ENCODE measurements around the gene EEF2. TPM values are rescaled to one million over a fixed set of nuclear protein-coding genes. Genes with fewer than 3 reads are reported as not detected.
"Not testable (repeated sequence)": the region's sequence is repeated elsewhere in the genome, so short reads cannot be mapped to it uniquely, and the experiment has no call there.

EEF2 gene
- total RNA-seq, 1 experiment from 2014 or later = 2,701 TPM

DNA sequence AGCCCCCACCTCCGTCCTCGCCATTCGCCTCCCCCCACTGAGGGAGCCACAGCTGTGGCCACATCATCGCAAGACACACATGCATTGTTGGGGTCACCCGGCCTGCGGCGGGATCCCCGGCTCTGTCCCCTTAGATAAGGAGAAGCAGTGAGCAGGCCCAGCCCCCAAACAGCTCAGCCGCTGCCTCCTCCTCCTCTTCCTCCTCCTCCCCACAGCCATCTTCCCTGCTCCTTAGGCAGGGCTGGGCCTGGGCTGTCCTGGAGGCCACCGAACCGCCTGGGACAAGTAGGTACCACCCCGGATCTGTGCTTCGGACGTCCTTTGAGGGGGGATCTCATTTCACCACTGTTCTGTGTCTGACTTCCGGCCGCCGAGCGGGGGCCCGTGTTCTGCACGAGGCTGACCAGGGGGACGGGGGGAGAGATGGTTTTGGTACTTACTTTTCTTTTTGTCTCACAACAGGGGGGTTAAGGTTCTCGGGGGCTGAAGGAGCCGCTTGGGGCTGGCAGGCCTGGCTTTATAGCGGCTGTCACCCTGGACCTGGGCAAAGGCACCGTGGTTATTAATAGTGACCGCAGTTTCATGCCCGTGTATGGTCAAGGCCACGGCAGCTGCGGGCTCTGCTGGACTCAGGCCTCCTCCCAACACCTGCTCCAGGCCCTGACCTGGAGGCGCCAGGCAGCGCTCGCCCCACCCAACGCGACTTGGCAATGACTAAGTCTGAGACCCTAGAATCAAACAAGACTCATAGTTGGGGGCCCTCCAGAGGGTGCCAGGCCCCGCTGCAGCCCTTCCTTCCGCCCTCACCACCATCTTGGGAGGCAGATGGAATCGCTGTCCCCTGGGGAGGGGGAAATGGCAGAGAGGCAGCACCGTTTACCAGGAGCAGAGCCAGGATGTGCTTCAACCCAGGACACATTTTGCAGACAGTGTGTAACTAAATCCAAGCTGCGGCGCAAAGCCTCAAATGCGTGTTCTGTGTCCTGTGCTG, 34.1 kb downstream of the EEF2 start:
- Histone ChIP-seq H3K4me3 (ENCODE audit: low read depth, low read length, poor library complexity, severe bottlenecking) (no peak overlapping the region), H3K4me1 (ENCODE audit: insufficient read depth, low read length, poor library complexity, severe bottlenecking) (no peaks in the 10 kb centered on the region), H3K27me3 (replicated peaks; ENCODE audit: insufficient read depth, low read depth, low read length, poor library complexity) (no peaks in the 10 kb centered on the region), H3K27ac (ENCODE audit: low read depth, low read length, poor library complexity, severe bottlenecking) (no peak overlapping the region), H3K9me3 (ENCODE audit: low read depth, low read length, poor library complexity, severe bottlenecking) (no peaks in the 10 kb centered on the region), H3K36me3 (ENCODE audit: insufficient read depth, low read length, poor library complexity, severe bottlenecking) (no peaks in the 10 kb centered on the region)
- TF ChIP-seq EZH2 (IDR thresholded peaks at IDR 0.05; ENCODE audit: borderline replicate concordance, low read depth, low read length, poor library complexity, severe bottlenecking) = no peak
- no peak for TF ChIP-seq CTCF (conservative IDR thresholded peaks at IDR 0.05; ENCODE audit: low read depth, low read length)
- ChIA-PET POLR2A (ENCODE audit: low non-redundant PET) (no interaction called here), CTCF (no interaction called here)
- intact Hi-C loops (cut with micrococcal nuclease; ENCODE audit: unreplicated experiment) = no loop called here
- DNase-seq (ENCODE audit: low spot score) = no peak
- BruUV-seq (replicated peaks) = no TSS peak

DNA sequence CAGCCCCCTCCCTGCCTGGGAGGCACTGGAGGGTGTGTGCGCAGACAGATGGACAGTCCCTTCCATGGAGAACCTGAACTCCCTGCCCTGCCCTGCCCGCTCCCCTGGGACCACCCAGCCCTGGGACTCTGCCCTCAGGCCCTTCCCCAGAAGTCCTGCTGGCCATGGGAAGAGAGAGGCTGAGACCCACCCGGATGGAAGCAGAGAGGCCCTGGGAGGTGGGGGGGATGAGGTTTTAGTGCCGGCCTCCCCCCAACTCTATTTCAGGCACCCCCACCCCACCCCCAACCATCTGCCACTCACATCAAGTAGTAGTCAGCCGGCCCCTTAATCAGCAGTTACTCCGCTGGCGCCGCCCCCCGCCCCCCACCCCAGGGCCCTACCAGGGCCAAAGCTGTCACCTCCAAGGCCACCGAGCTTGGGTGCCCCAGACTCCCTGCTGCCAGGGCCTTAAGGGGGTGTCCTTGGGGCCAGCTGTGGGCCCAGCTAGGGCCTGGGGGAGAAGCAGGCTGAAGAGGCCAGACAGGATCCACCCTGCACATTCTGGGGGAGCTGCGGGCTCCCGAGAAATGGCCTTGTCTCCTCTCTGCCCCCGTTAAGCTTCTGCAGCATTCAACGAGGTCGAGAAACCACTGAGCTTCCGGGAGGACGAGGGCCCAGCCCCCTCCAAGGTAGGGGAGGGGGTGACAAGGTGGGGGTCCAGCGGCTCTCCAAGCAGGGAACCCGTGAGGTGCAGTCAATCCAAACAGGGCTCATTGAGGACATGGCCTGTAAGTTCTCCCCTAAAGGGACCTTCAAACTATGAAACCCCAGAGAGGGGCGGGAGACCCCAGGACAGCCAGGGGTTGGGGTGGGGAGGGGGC, 35.0 kb downstream of the EEF2 start:
- no peak for DNase-seq (ENCODE audit: low spot score)
- BruUV-seq (replicated peaks) = no TSS peak
- Histone ChIP-seq H3K36me3 (ENCODE audit: insufficient read depth, low read length, poor library complexity, severe bottlenecking) (no peaks in the 10 kb centered on the region), H3K27ac (ENCODE audit: low read depth, low read length, poor library complexity, severe bottlenecking) (no peak overlapping the region), H3K4me3 (ENCODE audit: low read depth, low read length, poor library complexity, severe bottlenecking) (no peak overlapping the region), H3K4me1 (ENCODE audit: insufficient read depth, low read length, poor library complexity, severe bottlenecking) (no peaks in the 10 kb centered on the region), H3K9me3 (ENCODE audit: low read depth, low read length, poor library complexity, severe bottlenecking) (no peaks in the 10 kb centered on the region), H3K27me3 (replicated peaks; ENCODE audit: insufficient read depth, low read depth, low read length, poor library complexity) (no peaks in the 10 kb centered on the region)
- intact Hi-C loops (cut with micrococcal nuclease; ENCODE audit: unreplicated experiment) = no loop called here
- TF ChIP-seq CTCF (conservative IDR thresholded peaks at IDR 0.05; ENCODE audit: low read depth, low read length) (no peak), EZH2 (IDR thresholded peaks at IDR 0.05; ENCODE audit: borderline replicate concordance, low read depth, low read length, poor library complexity, severe bottlenecking) (no peak)
- ChIA-PET CTCF (no interaction called here), POLR2A (ENCODE audit: low non-redundant PET) (no interaction called here)

- POLR2A ChIA-PET (ENCODE audit: low non-redundant PET) = no interaction called here
- TF ChIP-seq EZH2 (IDR thresholded peaks at IDR 0.05; ENCODE audit: borderline replicate concordance, low read depth, low read length, poor library complexity, severe bottlenecking) (no peak), CTCF (conservative IDR thresholded peaks at IDR 0.05; ENCODE audit: low read depth, low read length) (no peak)
- no peaks in the 10 kb centered on the region for H3K9me3 ChIP-seq (ENCODE audit: low read depth, low read length, poor library complexity, severe bottlenecking)
- H3K27ac ChIP-seq (ENCODE audit: low read depth, low read length, poor library complexity, severe bottlenecking) = no peak overlapping the region
- no peak for DNase-seq (ENCODE audit: low spot score)
- no TSS peak for BruUV-seq (replicated peaks)
- intact Hi-C loops (cut with micrococcal nuclease; ENCODE audit: unreplicated experiment) = no loop called here
- H3K27me3 ChIP-seq (replicated peaks; ENCODE audit: insufficient read depth, low read depth, low read length, poor library complexity) = no peaks in the 10 kb centered on the region
- no peaks in the 10 kb centered on the region for H3K36me3 ChIP-seq (ENCODE audit: insufficient read depth, low read length, poor library complexity, severe bottlenecking)
- CTCF ChIA-PET = no interaction called here
- no peaks in the 10 kb centered on the region for H3K4me1 ChIP-seq (ENCODE audit: insufficient read depth, low read length, poor library complexity, severe bottlenecking)
- H3K4me3 ChIP-seq (ENCODE audit: low read depth, low read length, poor library complexity, severe bottlenecking) = no peak overlapping the region
Observed at GRCh38 chr19:3949294-3949693, 36.0 kb downstream of the EEF2 start.

- H3K4me1 ChIP-seq (ENCODE audit: insufficient read depth, low read length, poor library complexity, severe bottlenecking); CTCF ChIA-PET; H3K27ac ChIP-seq (ENCODE audit: low read depth, low read length, poor library complexity, severe bottlenecking); BruUV-seq (replicated peaks); H3K36me3 ChIP-seq (ENCODE audit: insufficient read depth, low read length, poor library complexity, severe bottlenecking); DNase-seq (ENCODE audit: low spot score); H3K27me3 ChIP-seq (replicated peaks; ENCODE audit: insufficient read depth, low read depth, low read length, poor library complexity); H3K4me3 ChIP-seq (ENCODE audit: low read depth, low read length, poor library complexity, severe bottlenecking); H3K9me3 ChIP-seq (ENCODE audit: low read depth, low read length, poor library complexity, severe bottlenecking); intact Hi-C loops (cut with micrococcal nuclease; ENCODE audit: unreplicated experiment): not testable (repeated sequence)
- POLR2A ChIA-PET (ENCODE audit: low non-redundant PET) = interaction anchor here (0.8 kb wide), 1 partner anchor 38 kb away, joined by 4 read pairs; no protein-coding TSS in a partner anchor
Observed at GRCh38 chr19:3947316-3947933, 37.8 kb downstream of the EEF2 start.

Data from A673 (cell line).